ENCODE measurements around the gene GPR84. TPM values are rescaled to one million over a fixed set of nuclear protein-coding genes. Genes with fewer than 3 reads are reported as not detected.

The GPR84 gene
- total and polyA plus RNA-seq, 2 of the 13 experiments (the other 11 are each of a cell fraction or from before 2014, with no cell fraction given): not detected

DNA sequence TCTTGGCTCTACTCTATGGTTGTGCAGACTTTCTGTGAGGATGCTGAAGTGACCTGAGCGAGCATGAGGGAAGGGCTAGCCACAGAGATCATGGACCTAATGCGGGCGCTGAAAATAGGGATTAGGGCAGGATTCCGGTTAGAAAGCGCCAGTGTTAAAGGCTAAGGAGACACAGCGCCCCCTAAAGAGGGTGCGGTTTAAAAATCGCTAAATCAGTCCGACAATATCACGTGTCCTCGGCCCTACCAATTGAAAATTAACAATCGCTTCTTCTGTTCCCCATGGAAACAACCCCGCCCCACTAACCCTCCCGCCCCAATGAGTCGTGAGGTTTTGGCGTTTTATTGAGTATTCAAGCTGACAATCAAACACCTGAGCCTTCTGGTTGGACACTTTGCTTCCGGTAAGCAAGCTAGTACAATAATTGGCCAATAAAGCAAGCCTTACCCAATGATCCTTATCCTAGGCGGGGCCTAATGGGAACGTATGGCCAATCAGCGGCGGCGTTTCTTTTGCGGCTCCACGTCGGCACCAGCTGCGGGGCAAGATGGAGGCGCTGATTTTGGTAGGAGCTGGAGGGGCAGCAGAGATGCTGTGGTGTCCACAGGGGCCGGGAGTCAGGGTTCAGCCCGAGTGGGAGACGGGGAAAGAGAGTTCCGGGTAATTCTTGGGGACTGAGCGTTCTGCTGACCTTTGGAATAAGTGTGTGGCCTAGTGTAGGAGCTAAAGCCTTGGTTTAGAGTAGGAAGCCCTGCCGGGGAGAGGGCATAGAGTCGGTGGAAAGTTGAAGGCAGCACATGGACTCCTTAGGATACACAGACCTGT lies 39.5 kb downstream of the GPR84 start, which contains the start of gene COPZ1 (continued):
- TF ChIP-seq MED8 (CRISPR knock-in tag; IDR thresholded peaks at IDR 0.05; ENCODE audit: insufficient replicate concordance) (peak; percentile 21), FOXP4 (CRISPR knock-in tag; IDR thresholded peaks at IDR 0.05) (no peak), PPARG (CRISPR knock-in tag; conservative IDR thresholded peaks at IDR 0.05) (peak; percentile 45; the same call in 1 of the 2 replicates), DNMT3B (CRISPR knock-in tag; conservative IDR thresholded peaks at IDR 0.05) (0 out of 2 replicates have a peak, but pooled peaks have one; percentile 4), KDM5A (IDR thresholded peaks at IDR 0.05; ENCODE audit: borderline replicate concordance, low read length) (peak; percentile 88; the same call in 1 of the 2 replicates), NR2F6 (IDR thresholded peaks at IDR 0.05) (peak; percentile 71), NR2F6 (CRISPR knock-in tag; IDR thresholded peaks at IDR 0.05) (peak; percentile 69; the same call in 1 of the 2 replicates), POGZ (CRISPR knock-in tag; IDR thresholded peaks at IDR 0.05) (peak; percentile 35), ZNF335 (CRISPR knock-in tag; IDR thresholded peaks at IDR 0.05) (0 out of 2 replicates have a peak, but pooled peaks have one; percentile 68), ZFY (CRISPR knock-in tag; IDR thresholded peaks at IDR 0.05) (peak; percentile 93), RFX5 (IDR thresholded peaks at IDR 0.05; ENCODE audit: low read depth, low read length) (peak; percentile 90), ZNF563 (CRISPR knock-in tag; IDR thresholded peaks at IDR 0.05) (0 out of 2 replicates have a peak, but pooled peaks have one; percentile 40), KDM2A (CRISPR knock-in tag; IDR thresholded peaks at IDR 0.05; ENCODE audit: borderline replicate concordance, low read depth) (0 out of 2 replicates have a peak, but pooled peaks have one; percentile 9), REPIN1 (CRISPR knock-in tag; IDR thresholded peaks at IDR 0.05; ENCODE audit: borderline replicate concordance, low read depth) (0 out of 2 replicates have a peak, but pooled peaks have one; percentile 38), ZNF781 (CRISPR knock-in tag; IDR thresholded peaks at IDR 0.05; ENCODE audit: borderline replicate concordance, not compliant biosample characterization) (peak; percentile 62), GATAD1 (CRISPR knock-in tag; IDR thresholded peaks at IDR 0.05) (peak; percentile 89), MAFG (CRISPR knock-in tag; IDR thresholded peaks at IDR 0.05) (no peak)
- TF ChIP-seq, protein P1, sequence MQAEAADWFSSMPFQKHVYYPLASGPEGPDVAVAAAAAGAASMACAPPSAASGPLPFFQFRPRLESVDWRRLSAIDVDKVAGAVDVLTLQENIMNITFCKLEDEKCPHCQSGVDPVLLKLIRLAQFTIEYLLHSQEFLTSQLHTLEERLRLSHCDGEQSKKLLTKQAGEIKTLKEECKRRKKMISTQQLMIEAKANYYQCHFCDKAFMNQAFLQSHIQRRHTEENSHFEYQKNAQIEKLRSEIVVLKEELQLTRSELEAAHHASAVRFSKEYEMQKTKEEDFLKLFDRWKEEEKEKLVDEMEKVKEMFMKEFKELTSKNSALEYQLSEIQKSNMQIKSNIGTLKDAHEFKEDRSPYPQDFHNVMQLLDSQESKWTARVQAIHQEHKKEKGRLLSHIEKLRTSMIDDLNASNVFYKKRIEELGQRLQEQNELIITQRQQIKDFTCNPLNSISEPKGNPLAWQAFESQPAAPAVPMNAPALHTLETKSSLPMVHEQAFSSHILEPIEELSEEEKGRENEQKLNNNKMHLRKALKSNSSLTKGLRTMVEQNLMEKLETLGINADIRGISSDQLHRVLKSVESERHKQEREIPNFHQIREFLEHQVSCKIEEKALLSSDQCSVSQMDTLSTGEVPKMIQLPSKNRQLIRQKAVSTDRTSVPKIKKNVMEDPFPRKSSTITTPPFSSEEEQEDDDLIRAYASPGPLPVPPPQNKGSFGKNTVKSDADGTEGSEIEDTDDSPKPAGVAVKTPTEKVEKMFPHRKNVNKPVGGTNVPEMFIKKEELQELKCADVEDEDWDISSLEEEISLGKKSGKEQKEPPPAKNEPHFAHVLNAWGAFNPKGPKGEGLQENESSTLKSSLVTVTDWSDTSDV (CRISPR knock-in tag; IDR thresholded peaks at IDR 0.05): no peak
- TF ChIP-seq, protein P2, sequence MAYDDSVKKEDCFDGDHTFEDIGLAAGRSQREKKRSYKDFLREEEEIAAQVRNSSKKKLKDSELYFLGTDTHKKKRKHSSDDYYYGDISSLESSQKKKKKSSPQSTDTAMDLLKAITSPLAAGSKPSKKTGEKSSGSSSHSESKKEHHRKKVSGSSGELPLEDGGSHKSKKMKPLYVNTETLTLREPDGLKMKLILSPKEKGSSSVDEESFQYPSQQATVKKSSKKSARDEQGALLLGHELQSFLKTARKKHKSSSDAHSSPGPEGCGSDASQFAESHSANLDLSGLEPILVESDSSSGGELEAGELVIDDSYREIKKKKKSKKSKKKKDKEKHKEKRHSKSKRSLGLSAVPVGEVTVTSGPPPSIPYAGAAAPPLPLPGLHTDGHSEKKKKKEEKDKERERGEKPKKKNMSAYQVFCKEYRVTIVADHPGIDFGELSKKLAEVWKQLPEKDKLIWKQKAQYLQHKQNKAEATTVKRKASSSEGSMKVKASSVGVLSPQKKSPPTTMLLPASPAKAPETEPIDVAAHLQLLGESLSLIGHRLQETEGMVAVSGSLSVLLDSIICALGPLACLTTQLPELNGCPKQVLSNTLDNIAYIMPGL (CRISPR knock-in tag; IDR thresholded peaks at IDR 0.05; ENCODE audit: borderline replicate concordance in 1 of 2, low read depth in 1 of 2): peak; percentile 63 to 78; a peak in 3 of 4 replicates
- TF ChIP-seq, protein P3, sequence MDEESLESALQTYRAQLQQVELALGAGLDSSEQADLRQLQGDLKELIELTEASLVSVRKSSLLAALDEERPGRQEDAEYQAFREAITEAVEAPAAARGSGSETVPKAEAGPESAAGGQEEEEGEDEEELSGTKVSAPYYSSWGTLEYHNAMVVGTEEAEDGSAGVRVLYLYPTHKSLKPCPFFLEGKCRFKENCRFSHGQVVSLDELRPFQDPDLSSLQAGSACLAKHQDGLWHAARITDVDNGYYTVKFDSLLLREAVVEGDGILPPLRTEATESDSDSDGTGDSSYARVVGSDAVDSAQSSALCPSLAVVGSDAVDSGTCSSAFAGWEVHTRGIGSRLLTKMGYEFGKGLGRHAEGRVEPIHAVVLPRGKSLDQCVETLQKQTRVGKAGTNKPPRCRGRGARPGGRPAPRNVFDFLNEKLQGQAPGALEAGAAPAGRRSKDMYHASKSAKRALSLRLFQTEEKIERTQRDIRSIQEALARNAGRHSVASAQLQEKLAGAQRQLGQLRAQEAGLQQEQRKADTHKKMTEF (CRISPR knock-in tag; IDR thresholded peaks at IDR 0.05): peak; percentile 81
- TF ChIP-seq, protein P4, sequence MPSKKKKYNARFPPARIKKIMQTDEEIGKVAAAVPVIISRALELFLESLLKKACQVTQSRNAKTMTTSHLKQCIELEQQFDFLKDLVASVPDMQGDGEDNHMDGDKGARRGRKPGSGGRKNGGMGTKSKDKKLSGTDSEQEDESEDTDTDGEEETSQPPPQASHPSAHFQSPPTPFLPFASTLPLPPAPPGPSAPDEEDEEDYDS (CRISPR knock-in tag; IDR thresholded peaks at IDR 0.05): peak; percentile 89
